GM12891 (cell line): ENCODE data around the gene MYOCOS.
A peak's percentile ranks its signal among the peaks of the same experiment; 100 is the strongest.

ENCODE experiments used
- DNase-seq: peaks from one replicate; pipeline ENCODE4 v3.0.0; 2011; ENCODE audit warnings: low spot score; ENCODE audit not compliant: insufficient read length
- FAIRE-seq: peaks from 2 replicates; lab custom pipeline; 2011; peaks lifted over from hg19 to GRCh38; lab: Jason Lieb, UNC
- PAX5 ChIP-seq: IDR thresholded peaks from 2 replicates; pipeline ENCODE4 v1.6.1; 2011; ENCODE audit warnings: low read length, moderate library complexity, mild to moderate bottlenecking; ENCODE audit not compliant: insufficient read depth, severe bottlenecking
- POLR2A ChIP-seq: IDR thresholded peaks from 2 replicates; pipeline ENCODE4 v1.6.1; 2011; ENCODE audit warnings: low read depth, low read length, control low read depth
- POLR2AphosphoS5 ChIP-seq: IDR thresholded peaks from 2 replicates; pipeline ENCODE4 v1.6.1; 2011; ENCODE audit warnings: low read depth, low read length, control low read depth
- POU2F2 ChIP-seq: IDR thresholded peaks from 2 replicates; pipeline ENCODE4 v1.6.1; 2011; ENCODE audit warnings: low read depth, mild to moderate bottlenecking, control low read depth, low read length, moderate library complexity
- SPI1 ChIP-seq: IDR thresholded peaks from 2 replicates; pipeline ENCODE4 v1.6.1; 2011; ENCODE audit warnings: low read depth, low read length, control low read depth
- TAF1 ChIP-seq: IDR thresholded peaks from 2 replicates; pipeline ENCODE4 v1.6.1; 2011; ENCODE audit warnings: low read depth, low read length, control low read depth

The MYOCOS gene

GRCh38 chr1:171623651-171624331 lies 1.7 kb downstream of the MYOCOS start:
- FAIRE-seq: no peak

GRCh38 chr1:171625225-171625624 lies 3.2 kb downstream of the MYOCOS start:
- FAIRE-seq (peak; percentile 16), DNase-seq (no peak)
- no peak for TF ChIP-seq POU2F2
- TF ChIP-seq POLR2AphosphoS5: no peak
- TF ChIP-seq POLR2A: no peak
- TF ChIP-seq SPI1: no peak
- TF ChIP-seq PAX5: no peak
- TF ChIP-seq TAF1: no peak

More at GRCh38 chr1:171623651-171624331, 1.7 kb downstream of the MYOCOS start:
- no peak for DNase-seq
- TF ChIP-seq POLR2AphosphoS5 (no peak), TAF1 (no peak), POLR2A (no peak), SPI1 (no peak), POU2F2 (no peak), PAX5 (no peak)

- FAIRE-seq (no peak), DNase-seq (no peak)
- TF ChIP-seq POLR2AphosphoS5: no peak
- TF ChIP-seq POLR2A: no peak
- TF ChIP-seq POU2F2: no peak
- no peak for TF ChIP-seq TAF1
- no peak for TF ChIP-seq SPI1
These were observed 5.0 kb downstream of the MYOCOS start for GRCh38 chr1:171627020-171627419.

GRCh38 chr1:171628225-171628624 lies 6.2 kb downstream of the MYOCOS start:
- TF ChIP-seq POLR2A: no peak
- TF ChIP-seq TAF1: no peak
- no peak for TF ChIP-seq PAX5
- TF ChIP-seq SPI1: no peak
- TF ChIP-seq POU2F2: no peak
- no peak for TF ChIP-seq POLR2AphosphoS5
- DNase-seq (no peak), FAIRE-seq (no peak)

GRCh38 chr1:171635661-171636060 lies 13.6 kb downstream of the MYOCOS start:
- DNase-seq (no peak), FAIRE-seq (no peak)
- no peak for TF ChIP-seq POU2F2
- TF ChIP-seq PAX5: no peak
- no peak for TF ChIP-seq SPI1
- TF ChIP-seq POLR2AphosphoS5: no peak
- no peak for TF ChIP-seq TAF1
- no peak for TF ChIP-seq POLR2A

GRCh38 chr1:171636141-171636540 lies 14.1 kb downstream of the MYOCOS start:
- FAIRE-seq (no peak), DNase-seq (no peak)

GRCh38 chr1:171637928-171638576 lies 16.0 kb downstream of the MYOCOS start:
- DNase-seq (no peak), FAIRE-seq (no peak)
- TF ChIP-seq PAX5 (no peak), POLR2AphosphoS5 (no peak), POU2F2 (no peak), POLR2A (no peak), SPI1 (no peak), TAF1 (no peak)

More at GRCh38 chr1:171636141-171636540, 14.1 kb downstream of the MYOCOS start:
- TF ChIP-seq PAX5 (no peak), POLR2A (no peak), POLR2AphosphoS5 (no peak), SPI1 (no peak), TAF1 (no peak), POU2F2 (no peak)

- TF ChIP-seq POU2F2: no peak
- TF ChIP-seq POLR2A: no peak
- FAIRE-seq (no peak), DNase-seq (no peak)
These were observed 18.2 kb downstream of the MYOCOS start for GRCh38 chr1:171640225-171640624.

GRCh38 chr1:171641076-171641864 lies 19.2 kb downstream of the MYOCOS start:
- DNase-seq (no peak), FAIRE-seq (no peak)
- no peak for TF ChIP-seq SPI1
- TF ChIP-seq TAF1: no peak
- no peak for TF ChIP-seq POU2F2
- TF ChIP-seq PAX5: no peak
- no peak for TF ChIP-seq POLR2A
- no peak for TF ChIP-seq POLR2AphosphoS5
